Measurements from ENCODE around the gene ANKRD44.

The ANKRD44 gene

GRCh38 chr2:197265036-197265435, 45.5 kb downstream of the ANKRD44 start:
- in situ Hi-C loops (cut with MboI; ENCODE audit: low sequenced_read_pairs), result no loop called here

- in situ Hi-C loops (cut with MboI; ENCODE audit: low sequenced_read_pairs), result no loop called here
These were observed 46.2 kb downstream of the ANKRD44 start for GRCh38 chr2:197264332-197264731.

GRCh38 chr2:197263077-197263476, 47.5 kb downstream of the ANKRD44 start:
- in situ Hi-C loops (cut with MboI; ENCODE audit: low sequenced_read_pairs), result no loop called here

GRCh38 chr2:197261808-197262226, 48.8 kb downstream of the ANKRD44 start:
- in situ Hi-C loops (cut with MboI; ENCODE audit: low sequenced_read_pairs), result no loop called here

- in situ Hi-C loops (cut with MboI; ENCODE audit: low sequenced_read_pairs), result no loop called here
These were observed 51.0 kb downstream of the ANKRD44 start for GRCh38 chr2:197259470-197259999.

GRCh38 chr2:197258580-197258979, 52.0 kb downstream of the ANKRD44 start:
- in situ Hi-C loops (cut with MboI; ENCODE audit: low sequenced_read_pairs), result no loop called here

GRCh38 chr2:197256547-197257170, 53.9 kb downstream of the ANKRD44 start:
- in situ Hi-C loops (cut with MboI; ENCODE audit: low sequenced_read_pairs), result no loop called here

GRCh38 chr2:197256021-197256420, 54.6 kb downstream of the ANKRD44 start:
- in situ Hi-C loops (cut with MboI; ENCODE audit: low sequenced_read_pairs), result no loop called here

GRCh38 chr2:197255543-197255942, 55.0 kb downstream of the ANKRD44 start:
- in situ Hi-C loops (cut with MboI; ENCODE audit: low sequenced_read_pairs), result no loop called here

GRCh38 chr2:197254776-197255530, 55.6 kb downstream of the ANKRD44 start:
- in situ Hi-C loops (cut with MboI; ENCODE audit: low sequenced_read_pairs), result no loop called here

GRCh38 chr2:197251576-197251975, 59.0 kb downstream of the ANKRD44 start:
- in situ Hi-C loops (cut with MboI; ENCODE audit: low sequenced_read_pairs), result no loop called here

- in situ Hi-C loops (cut with MboI; ENCODE audit: low sequenced_read_pairs), result no loop called here
These were observed 59.4 kb downstream of the ANKRD44 start for GRCh38 chr2:197251163-197251562.

GRCh38 chr2:197250084-197250397, 60.5 kb downstream of the ANKRD44 start:
- in situ Hi-C loops (cut with MboI; ENCODE audit: low sequenced_read_pairs), result no loop called here

- in situ Hi-C loops (cut with MboI; ENCODE audit: low sequenced_read_pairs), result no loop called here
These were observed 61.0 kb downstream of the ANKRD44 start for GRCh38 chr2:197249381-197250083.

- in situ Hi-C loops (cut with MboI; ENCODE audit: low sequenced_read_pairs), result no loop called here
These were observed 62.0 kb downstream of the ANKRD44 start for GRCh38 chr2:197248623-197249022.

GRCh38 chr2:197248001-197248401, 62.6 kb downstream of the ANKRD44 start:
- in situ Hi-C loops (cut with MboI; ENCODE audit: low sequenced_read_pairs), result no loop called here

GRCh38 chr2:197247083-197247482, 63.5 kb downstream of the ANKRD44 start:
- in situ Hi-C loops (cut with MboI; ENCODE audit: low sequenced_read_pairs), result no loop called here

- in situ Hi-C loops (cut with MboI; ENCODE audit: low sequenced_read_pairs), result no loop called here
These were observed 64.5 kb downstream of the ANKRD44 start for GRCh38 chr2:197245829-197246804.

- in situ Hi-C loops (cut with MboI; ENCODE audit: low sequenced_read_pairs), result no loop called here
These were observed 66.2 kb downstream of the ANKRD44 start for GRCh38 chr2:197244349-197244748.

- in situ Hi-C loops (cut with MboI; ENCODE audit: low sequenced_read_pairs), result no loop called here
These were observed 67.9 kb downstream of the ANKRD44 start for GRCh38 chr2:197242719-197243118.

- in situ Hi-C loops (cut with MboI; ENCODE audit: low sequenced_read_pairs), result no loop called here
These were observed 69.0 kb downstream of the ANKRD44 start for GRCh38 chr2:197241596-197241995.

All from HL-60/S4 treated with retinoic acid at 250 ng/mL for 4 days and 3 days (cell line).